GM18870 (cell line): ENCODE measurements around the gene MAGEL2.
"Not testable (repeated sequence)": the region's sequence is repeated elsewhere in the genome, so short reads cannot be mapped to it uniquely, and the experiment has no call there.

ENCODE experiments used
- ATAC-seq: cut with Tn5 transposase; IDR thresholded peaks from one replicate; pipeline ENCODE4 v1.9.1; 2021; ENCODE audit warnings: moderate library complexity; ENCODE audit not compliant: unreplicated experiment

MAGEL2 gene

DNA sequence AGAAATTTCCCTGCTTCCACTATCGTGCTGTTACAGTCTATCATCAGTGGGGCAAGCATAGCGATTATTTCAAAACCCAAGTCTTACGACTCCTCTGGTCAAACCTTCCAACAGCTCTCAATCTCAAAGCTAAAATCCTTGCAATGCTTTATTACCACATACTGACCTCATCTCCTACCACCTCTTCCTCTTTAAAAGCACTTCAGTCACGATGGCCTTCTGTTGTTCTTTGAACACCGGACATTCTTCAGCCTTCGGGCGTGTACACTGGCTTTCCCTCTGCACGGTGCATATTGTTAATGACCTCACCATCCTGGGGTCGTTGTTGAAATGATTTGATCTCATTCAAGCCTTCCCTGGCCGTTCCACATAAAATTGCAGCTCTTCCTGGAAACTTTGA is 31.1 kb downstream of the MAGEL2 start:
- no peak for ATAC-seq

DNA sequence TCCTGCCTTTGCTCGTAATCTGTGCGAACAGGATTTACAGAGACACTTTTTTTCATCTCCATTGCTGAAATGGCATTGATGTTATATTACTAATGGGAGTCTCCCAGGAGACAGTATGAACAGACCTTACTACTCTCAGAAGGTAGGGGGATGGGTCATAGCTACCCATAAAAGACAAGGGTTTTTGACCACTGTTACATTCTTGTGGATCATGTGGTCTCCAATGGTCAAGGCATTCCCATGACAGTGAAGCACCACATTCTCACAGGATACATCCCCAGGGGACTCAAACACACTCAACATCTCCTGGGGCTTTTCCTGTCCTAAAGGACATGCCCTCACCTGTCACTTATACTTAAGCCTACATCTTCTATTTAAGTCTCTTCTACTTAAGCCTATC is 41.4 kb downstream of the MAGEL2 start:
- no peak for ATAC-seq

DNA sequence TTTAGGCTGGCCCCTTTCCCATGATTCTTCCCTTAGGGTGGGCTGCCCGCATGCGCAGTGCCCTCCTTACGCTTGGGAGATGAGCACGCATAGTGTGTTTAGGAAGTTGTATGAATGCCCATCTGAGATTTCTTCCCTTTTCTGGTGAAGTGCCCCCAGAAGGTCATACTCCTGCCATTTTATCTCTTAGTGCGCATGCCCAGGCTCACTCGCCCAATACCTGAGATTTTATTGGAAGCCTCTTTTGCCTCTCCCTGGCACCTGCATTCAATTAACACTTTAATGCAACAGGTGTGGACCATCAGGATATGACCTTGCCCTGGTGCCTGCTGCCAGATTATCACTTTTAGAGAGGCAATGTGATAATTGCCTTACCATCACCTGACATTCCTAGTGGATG is 45.5 kb downstream of the MAGEL2 start:
- no peak for ATAC-seq

DNA sequence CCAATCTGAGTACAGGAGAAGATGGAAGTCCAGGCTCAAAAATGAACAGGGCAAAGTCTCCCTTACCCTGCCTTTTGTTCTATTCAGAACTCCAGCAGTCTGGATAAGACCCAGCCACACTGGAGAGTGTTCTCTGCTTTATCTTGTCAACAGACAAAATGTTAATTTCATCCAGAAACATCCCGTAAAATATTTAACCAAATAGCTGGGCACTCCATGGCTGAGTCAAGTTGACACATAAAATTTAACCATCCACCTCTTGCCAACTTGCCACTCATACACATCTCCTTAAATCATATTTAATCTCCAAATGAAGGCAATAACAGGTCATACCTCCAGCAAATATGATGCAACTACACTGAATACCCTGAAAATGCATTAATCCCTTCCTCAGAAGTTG is 48.6 kb downstream of the MAGEL2 start:
- no peak for ATAC-seq

DNA sequence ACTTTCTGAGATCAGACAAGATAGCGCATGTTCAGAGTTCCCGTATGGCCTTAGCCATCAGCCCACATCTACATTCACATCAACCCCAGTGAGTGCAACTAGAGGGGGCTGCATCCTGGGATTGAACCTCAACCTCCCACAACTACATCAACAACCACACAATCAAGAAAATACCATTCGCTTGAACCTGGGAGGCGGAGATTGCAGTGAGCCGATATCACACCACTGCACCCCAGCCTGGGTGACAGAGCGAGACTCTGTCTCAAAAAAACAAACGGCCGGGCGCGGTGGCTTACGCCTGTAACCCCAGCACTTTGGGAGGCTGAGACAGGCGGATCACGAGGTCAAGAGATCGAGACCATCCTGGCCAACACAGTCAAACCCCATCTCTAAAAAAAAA is 50.4 kb downstream of the MAGEL2 start:
- ATAC-seq, result not testable (repeated sequence)

DNA sequence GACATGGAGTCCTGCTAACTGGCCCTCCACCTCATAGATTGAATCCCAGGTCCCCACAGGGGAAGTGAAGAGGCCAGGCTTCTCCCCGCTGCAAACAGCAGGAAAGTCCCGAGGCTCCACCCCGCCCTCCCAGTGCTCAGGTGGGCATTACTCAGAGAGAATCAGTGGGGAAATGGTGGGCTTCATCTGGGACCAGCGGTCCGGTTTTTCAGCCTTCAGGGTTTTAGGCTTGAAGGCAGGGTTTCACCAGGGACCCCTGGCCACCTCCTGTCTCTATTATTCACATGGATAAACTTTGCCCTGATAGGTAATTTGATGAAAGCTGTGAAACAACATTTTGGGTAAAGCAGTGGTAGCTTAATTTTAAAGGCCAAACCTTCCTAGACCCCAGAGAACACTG is 50.9 kb downstream of the MAGEL2 start:
- no peak for ATAC-seq

DNA sequence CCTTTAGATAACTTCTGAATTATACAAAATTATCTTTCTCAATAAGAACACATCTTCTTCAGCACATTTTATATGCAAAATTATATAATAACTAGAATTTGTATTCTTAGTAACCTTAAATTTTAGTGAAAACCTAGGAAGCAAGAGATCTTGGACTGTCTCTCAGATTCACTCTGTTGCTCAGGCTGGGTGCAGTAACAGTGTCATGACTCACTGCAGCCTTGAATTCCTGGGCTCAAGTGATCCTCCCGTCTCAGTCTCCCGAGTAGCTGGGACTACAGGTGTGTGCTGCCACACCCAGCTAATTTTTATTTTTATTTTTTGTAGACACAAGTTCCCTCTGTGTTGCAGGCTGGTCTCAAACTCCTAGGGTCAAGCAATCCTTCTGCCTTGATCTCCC is 52.3 kb downstream of the MAGEL2 start:
- no peak for ATAC-seq

DNA sequence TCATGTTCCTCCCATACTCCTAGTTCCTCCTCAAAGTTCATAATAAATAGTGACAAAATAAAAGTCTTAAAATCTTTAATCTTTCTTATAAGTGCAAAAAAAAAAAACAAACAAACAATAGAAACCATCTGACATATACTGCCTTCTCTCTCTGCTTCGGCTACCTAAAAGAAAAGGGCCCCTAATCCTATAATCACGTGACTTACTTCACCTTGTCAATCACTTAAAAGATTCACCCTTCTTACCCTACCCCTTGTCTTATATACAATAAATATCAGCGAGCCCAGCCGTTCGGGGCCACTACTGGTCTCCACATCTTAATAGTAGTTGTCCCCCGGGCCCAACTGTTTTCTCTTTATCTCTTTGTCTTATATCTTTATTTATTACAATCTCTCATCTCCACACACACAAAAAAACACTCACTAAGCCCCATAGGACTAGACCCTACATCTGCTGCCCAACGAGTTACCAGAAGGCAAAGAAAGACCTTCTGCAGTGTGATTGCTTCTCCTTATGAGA is 53.4 kb downstream of the MAGEL2 start:
- ATAC-seq, result no peak
